HFF-Myc (cell line): ENCODE measurements around the gene NFIX.
A peak's percentile ranks its signal among the peaks of the same experiment; 100 is the strongest.

Source experiments
- DNase-seq: peaks from one replicate; pipeline ENCODE4 v3.0.0-alpha.2; 2011; ENCODE audit warnings: low read depth; ENCODE audit errors: extremely low read depth
- H3K4me3 ChIP-seq: replicated peaks from 2 replicates; pipeline ENCODE4 v1.5.1; 2011; ENCODE audit warnings: low read depth, mild to moderate bottlenecking, control low read depth, low read length
- TF ChIP-seq, protein P1 (sequence below): IDR thresholded peaks from 2 replicates; pipeline ENCODE4 v1.5.1; 2012; ENCODE audit warnings: mild to moderate bottlenecking, low read depth, low read length, control low read depth; ENCODE audit errors: missing control alignments

Gene NFIX

DNA sequence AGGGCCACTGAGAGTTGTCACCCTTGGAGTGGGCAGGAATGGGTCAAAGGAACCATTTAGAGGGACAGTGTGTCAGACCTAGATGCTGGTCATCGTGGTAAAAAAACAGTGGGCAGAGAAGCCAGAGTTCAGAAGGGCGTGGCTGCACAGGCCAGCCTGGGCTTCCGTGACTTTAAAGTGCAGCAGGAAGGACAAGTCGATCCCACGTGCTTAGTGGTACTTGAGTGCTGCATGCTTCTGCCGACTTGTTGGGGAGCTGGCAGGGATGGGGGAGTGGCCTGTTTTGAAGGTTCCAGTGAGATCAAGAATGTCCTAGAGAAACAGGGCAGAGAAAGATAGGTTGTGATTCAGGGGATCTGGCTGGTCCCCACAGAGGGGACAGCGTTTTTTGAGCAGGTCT lies 90.4 kb downstream of the NFIX start:
- TF ChIP-seq, protein P1, sequence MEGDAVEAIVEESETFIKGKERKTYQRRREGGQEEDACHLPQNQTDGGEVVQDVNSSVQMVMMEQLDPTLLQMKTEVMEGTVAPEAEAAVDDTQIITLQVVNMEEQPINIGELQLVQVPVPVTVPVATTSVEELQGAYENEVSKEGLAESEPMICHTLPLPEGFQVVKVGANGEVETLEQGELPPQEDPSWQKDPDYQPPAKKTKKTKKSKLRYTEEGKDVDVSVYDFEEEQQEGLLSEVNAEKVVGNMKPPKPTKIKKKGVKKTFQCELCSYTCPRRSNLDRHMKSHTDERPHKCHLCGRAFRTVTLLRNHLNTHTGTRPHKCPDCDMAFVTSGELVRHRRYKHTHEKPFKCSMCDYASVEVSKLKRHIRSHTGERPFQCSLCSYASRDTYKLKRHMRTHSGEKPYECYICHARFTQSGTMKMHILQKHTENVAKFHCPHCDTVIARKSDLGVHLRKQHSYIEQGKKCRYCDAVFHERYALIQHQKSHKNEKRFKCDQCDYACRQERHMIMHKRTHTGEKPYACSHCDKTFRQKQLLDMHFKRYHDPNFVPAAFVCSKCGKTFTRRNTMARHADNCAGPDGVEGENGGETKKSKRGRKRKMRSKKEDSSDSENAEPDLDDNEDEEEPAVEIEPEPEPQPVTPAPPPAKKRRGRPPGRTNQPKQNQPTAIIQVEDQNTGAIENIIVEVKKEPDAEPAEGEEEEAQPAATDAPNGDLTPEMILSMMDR: no peak
- no peak for DNase-seq
- H3K4me3 ChIP-seq: no peak overlapping the region

DNA sequence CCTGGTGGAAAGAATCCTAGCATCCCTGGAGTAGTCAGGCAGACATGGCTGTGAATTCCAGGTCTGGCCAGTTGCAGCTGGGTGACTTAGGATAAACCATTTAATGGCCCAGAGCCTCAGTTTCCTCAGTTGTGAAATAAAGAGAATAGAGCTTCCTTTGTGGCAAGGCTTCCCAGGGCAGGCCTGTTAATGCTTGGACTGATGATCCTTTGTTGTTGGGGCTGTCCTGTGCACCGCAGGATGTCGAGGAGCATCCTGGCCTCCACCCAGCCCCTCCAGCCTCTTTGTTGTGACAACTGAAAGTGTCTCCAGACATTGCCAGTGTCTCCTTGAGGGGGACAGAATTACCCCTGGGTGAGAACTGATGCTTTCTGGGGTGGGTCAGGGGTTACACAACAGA lies 91.1 kb downstream of the NFIX start:
- H3K4me3 ChIP-seq: no peak overlapping the region
- DNase-seq: no peak

DNA sequence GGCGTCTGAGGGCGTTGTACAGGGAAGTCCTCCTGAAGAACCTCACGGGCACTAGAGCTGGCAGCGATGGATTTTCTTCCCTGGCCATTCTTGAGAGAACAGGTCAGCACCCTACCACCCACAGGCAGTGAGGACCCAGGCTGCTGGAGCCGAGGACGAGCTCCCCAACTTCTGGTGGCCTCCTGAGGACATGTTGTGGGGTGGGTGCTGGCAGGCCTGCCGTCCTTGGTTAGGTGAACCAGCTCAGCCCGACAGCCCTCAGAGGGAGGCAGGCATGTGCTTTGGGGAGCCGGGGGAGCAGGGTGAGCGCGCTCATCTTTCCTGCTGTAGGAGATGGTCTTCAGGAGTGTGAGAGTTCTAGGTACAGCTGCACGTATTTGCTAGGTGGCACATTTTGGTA lies 92.0 kb downstream of the NFIX start:
- no peak for DNase-seq
- H3K4me3 ChIP-seq: no peak overlapping the region
- TF ChIP-seq, protein P1: no peak

More for the DNA sequence above, 91.1 kb downstream of the NFIX start:
- TF ChIP-seq, protein P1: no peak

DNA sequence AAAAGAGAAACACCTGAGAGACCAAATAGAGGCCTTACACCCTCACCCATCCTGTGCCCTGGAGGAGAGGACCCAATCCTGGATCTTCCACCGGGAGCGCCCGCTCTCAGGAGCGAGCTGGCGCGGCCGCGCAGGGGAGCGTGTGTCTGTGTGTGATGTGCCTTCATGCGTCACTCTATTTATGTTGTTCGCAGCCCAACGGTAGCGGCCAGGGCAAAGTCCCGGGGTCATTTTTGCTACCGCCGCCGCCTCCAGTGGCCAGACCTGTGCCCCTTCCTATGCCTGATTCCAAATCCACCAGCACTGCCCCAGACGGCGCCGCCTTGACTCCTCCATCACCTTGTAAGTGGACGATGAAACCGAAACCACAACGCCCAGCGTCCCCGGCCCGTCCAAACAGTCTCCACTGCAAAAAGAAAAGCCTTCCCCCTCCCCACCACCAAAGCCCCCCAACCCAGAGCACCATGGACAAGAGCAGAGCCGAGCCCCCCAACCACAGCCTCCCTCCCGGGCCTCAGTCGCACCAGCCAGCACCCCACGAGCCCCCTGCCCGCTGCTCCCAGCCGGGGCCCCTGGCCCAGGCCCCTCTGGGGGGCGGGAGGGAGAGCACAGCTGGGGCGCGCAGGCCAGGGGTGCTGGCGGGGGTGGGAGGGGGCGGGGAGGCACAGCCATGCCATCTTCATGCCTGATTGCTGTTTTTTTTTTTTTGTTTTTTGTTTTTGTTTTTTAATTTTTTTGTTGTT lies 92.7 kb downstream of the NFIX start:
- DNase-seq: no peak
- no peak overlapping the region for H3K4me3 ChIP-seq
- TF ChIP-seq, protein P1: no peak

DNA sequence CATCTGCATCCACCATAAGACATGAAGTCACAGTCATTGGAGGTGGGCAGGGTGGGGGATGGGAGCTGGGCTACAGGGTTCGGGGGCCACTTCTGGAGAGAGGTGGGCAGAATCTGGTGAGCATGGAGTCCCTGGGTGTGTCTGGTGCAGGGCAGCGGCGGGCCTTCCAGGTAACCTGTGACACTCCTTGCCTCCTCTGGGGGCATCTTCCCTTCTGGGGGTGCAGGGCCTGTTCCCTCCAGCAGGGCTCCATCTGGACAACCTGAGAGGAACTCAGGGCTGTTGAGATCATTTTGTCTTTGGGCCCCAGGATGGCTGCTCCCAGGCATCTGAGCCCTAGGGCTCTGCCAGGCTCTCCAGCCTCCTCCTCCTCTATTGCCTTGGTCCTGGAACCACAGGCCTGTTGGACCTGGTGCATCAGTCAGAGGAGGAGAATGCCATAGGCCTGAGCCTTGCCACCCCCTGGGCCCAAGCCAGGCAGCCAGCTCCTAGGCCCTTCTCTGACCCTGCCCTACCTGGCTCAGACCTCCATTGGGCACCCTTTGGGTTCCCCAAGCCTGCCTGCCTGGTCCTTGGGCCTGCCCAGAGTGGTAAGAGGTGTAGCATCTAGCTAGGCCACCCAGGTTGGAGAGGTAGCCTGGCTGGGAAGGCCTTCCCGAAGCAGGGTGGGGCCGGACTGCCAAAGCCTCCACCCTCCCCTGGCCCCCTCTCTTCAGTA lies 94.0 kb downstream of the NFIX start:
- no peak overlapping the region for H3K4me3 ChIP-seq
- TF ChIP-seq, protein P1: peak; percentile 41
- no peak for DNase-seq

DNA sequence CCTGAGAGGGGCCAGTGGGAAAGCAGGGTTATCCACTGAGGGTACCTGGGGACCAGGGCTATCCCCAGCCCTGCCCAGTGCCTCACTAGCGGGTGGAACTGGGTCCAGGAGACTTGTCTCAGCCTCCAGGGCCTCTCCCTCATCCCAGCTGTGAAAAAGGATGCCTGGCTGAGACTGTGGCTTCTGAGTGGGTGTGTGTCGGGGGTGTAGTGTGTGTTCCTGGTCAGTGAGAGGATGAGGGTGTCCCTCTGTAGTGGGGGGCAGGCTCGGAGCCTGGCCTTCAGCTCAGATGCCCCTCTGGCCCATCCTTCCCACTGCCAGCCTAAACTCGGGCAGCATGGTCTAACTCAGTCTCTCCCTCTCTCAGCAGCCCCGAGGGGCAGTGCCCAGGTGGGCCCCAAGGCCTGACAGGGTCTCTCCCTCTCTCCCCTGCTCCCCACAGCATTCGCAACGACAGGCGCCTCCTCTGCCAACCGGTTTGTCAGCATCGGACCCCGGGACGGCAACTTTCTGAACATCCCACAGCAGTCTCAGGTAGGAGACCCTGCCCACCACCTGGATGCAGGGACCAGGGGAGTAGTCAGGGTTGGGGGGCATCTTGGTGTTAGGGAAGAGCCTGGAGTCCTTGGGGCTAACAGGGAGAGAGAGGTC lies 94.7 kb downstream of the NFIX start:
- no peak for DNase-seq
- TF ChIP-seq, protein P1: no peak
- H3K4me3 ChIP-seq: no peak overlapping the region
